Osteoblast (primary cell): ENCODE data around the gene TEKTIP1. TPM values are rescaled to one million over a fixed set of nuclear protein-coding genes. Genes with fewer than 3 reads are reported as not detected.
"Not testable (repeated sequence)": the region's sequence is repeated elsewhere in the genome, so short reads cannot be mapped to it uniquely, and the experiment has no call there.

Experiments
- DNase-seq: peaks from one replicate; pipeline ENCODE4 v3.0.0; 2011; ENCODE audit warnings: low spot score, mixed read lengths; ENCODE audit not compliant: insufficient read length; ENCODE audit errors: missing footprints
- H2AFZ ChIP-seq: 2 replicates; pipeline ENCODE4 v1.6.0; 2011; ENCODE audit warnings: mild to moderate bottlenecking, low read length
- H3K27ac ChIP-seq: 2 replicates; pipeline ENCODE4 v1.5.1; 2011; ENCODE audit warnings: mild to moderate bottlenecking, low read depth, low read length, moderate library complexity
- H3K27me3 ChIP-seq: 2 replicates; pipeline ENCODE4 v1.6.0; 2012; ENCODE audit warnings: mild to moderate bottlenecking, control low read depth, inconsistent platforms, low read length, moderate library complexity; ENCODE audit not compliant: insufficient read depth
- H3K36me3 ChIP-seq: 2 replicates; pipeline ENCODE4 v1.5.1; 2011; ENCODE audit warnings: mild to moderate bottlenecking, low read length, control low read depth, moderate library complexity; ENCODE audit not compliant: insufficient read depth
- H3K4me1 ChIP-seq: 2 replicates; pipeline ENCODE4 v1.5.1; 2011; ENCODE audit warnings: mild to moderate bottlenecking, low read length, control low read depth, moderate library complexity; ENCODE audit not compliant: insufficient read depth
- H3K4me2 ChIP-seq: 2 replicates; pipeline ENCODE4 v1.6.0; 2011; ENCODE audit warnings: mild to moderate bottlenecking, low read length; ENCODE audit not compliant: insufficient read depth
- H3K4me3 ChIP-seq: fragments of 200-600 bp; sonication (generic); 3 replicates; pipeline ENCODE4 v1.5.1; 2012; ENCODE audit warnings: mild to moderate bottlenecking, low read length, inconsistent platforms; ENCODE audit not compliant: insufficient read depth
- H3K79me2 ChIP-seq: 2 replicates; pipeline ENCODE4 v1.6.0; 2012; ENCODE audit warnings: mild to moderate bottlenecking, low read length, control low read depth, inconsistent platforms; ENCODE audit not compliant: insufficient read depth
- H3K9me3 ChIP-seq: 2 replicates; pipeline ENCODE4 v1.5.1; 2011; ENCODE audit warnings: low read depth, low read length, control low read depth
- H4K20me1 ChIP-seq: 2 replicates; pipeline ENCODE4 v1.6.0; 2012; ENCODE audit warnings: mild to moderate bottlenecking, low read length, control low read depth; ENCODE audit not compliant: insufficient read depth
- total RNA-seq: library from RNA; depleted of rRNA; stranded (reverse); fragments of >200 nt; gene quantifications from 2 replicates; pipeline ENCODE4 v1.2.3, GENCODE V29; 2012
- TF ChIP-seq, protein P1 (sequence below): IDR thresholded peaks from 2 replicates; pipeline ENCODE4 v1.5.1; 2011; ENCODE audit warnings: mild to moderate bottlenecking, low read depth, low read length, moderate library complexity; ENCODE audit errors: extremely low read depth

Gene TEKTIP1
- total RNA-seq, 1 donor, result not detected

DNA sequence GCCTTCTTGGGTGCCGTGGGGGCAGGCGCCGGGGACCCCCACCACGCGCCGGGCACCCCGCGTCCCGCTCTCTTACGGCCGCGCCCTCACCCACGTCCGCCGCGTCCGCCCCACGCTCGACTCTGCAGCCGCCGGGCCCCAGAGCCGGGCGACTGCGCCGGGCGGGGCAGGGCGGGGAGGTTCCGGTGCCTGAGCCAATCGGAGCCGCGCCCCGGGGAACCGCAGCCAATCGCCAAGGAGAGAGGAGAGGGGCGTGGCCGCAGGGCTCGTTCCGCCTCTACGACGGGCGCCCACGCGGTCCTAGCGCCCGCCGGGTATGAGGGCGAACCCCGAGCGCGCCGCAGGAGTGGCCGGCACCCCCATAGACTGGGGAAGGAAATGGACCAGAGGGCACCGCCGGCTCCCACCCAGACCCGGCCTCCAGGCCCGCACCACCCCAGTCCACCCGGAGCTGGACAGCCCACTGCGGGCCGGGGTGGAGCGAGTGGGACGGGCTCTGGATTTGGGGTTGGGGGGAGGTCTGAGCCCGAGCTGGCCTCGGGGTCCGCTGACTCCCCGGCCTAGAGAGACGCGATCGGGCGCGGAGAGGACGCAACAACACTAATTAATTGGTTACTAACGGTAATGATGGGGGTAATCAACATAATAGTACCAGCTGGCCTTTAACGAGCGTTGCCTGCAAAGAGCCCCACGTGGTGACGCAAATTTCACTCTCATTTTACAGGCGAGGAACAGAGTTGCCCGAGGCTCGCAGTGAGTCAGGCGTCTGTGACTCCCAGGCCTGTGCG lies 18.7 kb downstream of the TEKTIP1 start, which contains the start of gene MFSD12:
Gene MFSD12 (minus strand): TSS at position 126 of the 788 bp plus-strand sequence. CDS start 183 bp downstream, outside the sequence.
- H3K27me3 ChIP-seq, result no peaks in the 10 kb centered on the region
- H2AFZ ChIP-seq, result peak within 1 kb of the TSS; percentile 92
- peak within 1 kb of the TSS; percentile 95 for H3K4me2 ChIP-seq
- peaks cover 10% of the 10 kb centered on the region for H3K4me1 ChIP-seq
- TF ChIP-seq, protein P1, sequence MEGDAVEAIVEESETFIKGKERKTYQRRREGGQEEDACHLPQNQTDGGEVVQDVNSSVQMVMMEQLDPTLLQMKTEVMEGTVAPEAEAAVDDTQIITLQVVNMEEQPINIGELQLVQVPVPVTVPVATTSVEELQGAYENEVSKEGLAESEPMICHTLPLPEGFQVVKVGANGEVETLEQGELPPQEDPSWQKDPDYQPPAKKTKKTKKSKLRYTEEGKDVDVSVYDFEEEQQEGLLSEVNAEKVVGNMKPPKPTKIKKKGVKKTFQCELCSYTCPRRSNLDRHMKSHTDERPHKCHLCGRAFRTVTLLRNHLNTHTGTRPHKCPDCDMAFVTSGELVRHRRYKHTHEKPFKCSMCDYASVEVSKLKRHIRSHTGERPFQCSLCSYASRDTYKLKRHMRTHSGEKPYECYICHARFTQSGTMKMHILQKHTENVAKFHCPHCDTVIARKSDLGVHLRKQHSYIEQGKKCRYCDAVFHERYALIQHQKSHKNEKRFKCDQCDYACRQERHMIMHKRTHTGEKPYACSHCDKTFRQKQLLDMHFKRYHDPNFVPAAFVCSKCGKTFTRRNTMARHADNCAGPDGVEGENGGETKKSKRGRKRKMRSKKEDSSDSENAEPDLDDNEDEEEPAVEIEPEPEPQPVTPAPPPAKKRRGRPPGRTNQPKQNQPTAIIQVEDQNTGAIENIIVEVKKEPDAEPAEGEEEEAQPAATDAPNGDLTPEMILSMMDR, result no peak
- peaks cover 19% of the 10 kb centered on the region for H4K20me1 ChIP-seq
- peaks cover 39% of the 10 kb centered on the region for H3K79me2 ChIP-seq
- peak within 1 kb of the TSS; percentile 95 for H3K4me3 ChIP-seq
- peak; percentile 100 for DNase-seq
- H3K27ac ChIP-seq, result peak within 1 kb of the TSS; percentile 85
- no peaks in the 10 kb centered on the region for H3K36me3 ChIP-seq
- H3K9me3 ChIP-seq, result no peaks in the 10 kb centered on the region

DNA sequence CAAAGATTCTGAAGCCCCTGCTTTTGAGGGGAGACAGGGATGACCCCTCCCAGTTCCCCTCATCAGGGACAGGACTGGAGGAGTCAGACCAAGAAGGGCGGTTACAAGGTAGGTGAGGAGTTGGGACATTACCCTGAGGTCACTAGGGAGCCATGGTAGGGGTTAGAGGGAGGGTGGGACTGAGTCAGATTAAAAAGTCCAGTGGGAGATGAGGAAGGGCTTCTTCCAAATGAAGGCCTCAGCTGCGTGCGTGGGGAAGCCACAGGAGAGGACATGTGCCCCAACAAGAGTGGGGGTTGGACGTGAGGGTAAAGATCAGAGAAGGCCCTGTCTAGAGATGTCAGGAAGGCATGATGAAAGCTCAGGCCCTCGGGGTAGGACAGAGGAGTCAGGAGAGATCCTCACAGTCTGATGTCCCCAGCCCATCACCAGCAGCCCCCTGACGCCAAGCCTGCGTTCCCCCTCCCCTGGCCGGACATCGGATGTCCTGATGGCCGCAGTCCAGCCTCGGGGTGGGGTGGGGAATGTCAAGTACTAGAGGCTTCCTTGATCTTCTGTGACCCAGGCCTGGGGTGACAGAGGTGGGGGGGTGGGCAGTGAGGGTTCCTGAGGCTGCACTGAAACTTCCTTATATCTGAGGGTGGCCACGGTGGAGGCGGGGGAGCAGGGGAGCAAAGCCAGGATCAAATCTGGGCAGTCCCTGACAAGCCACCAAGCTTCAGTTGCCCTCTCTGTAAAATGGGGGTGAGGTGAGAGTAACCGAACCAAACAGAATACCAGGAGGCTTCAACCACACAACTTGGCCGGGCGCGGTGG lies 24.9 kb downstream of the TEKTIP1 start:
- DNase-seq, result peak; percentile 11
- H2AFZ ChIP-seq, result no peak overlapping the region
- H3K27me3 ChIP-seq, result no peaks in the 10 kb centered on the region
- TF ChIP-seq, protein P1, result no peak
- H3K27ac ChIP-seq, result no peak overlapping the region
- H3K4me3 ChIP-seq, result no peak overlapping the region
- H3K9me3 ChIP-seq, result no peaks in the 10 kb centered on the region
- H3K36me3 ChIP-seq, result no peaks in the 10 kb centered on the region
- H4K20me1 ChIP-seq, result no peaks in the 10 kb centered on the region
- H3K79me2 ChIP-seq, result no peaks in the 10 kb centered on the region
- H3K4me1 ChIP-seq, result no peaks in the 10 kb centered on the region
- no peak overlapping the region for H3K4me2 ChIP-seq

- Histone ChIP-seq H3K27ac (no peak overlapping the region), H3K79me2 (no peaks in the 10 kb centered on the region), H4K20me1 (no peaks in the 10 kb centered on the region), H3K36me3 (no peaks in the 10 kb centered on the region), H3K9me3 (no peaks in the 10 kb centered on the region), H3K27me3 (no peaks in the 10 kb centered on the region), H3K4me3 (no peak overlapping the region), H3K4me1 (no peaks in the 10 kb centered on the region), H2AFZ (no peak overlapping the region), H3K4me2 (no peak overlapping the region)
- TF ChIP-seq, protein P1, result no peak
- peak; percentile 81 for DNase-seq
These were observed 26.2 kb downstream of the TEKTIP1 start for GRCh38 chr19:3565139-3565538.

DNA sequence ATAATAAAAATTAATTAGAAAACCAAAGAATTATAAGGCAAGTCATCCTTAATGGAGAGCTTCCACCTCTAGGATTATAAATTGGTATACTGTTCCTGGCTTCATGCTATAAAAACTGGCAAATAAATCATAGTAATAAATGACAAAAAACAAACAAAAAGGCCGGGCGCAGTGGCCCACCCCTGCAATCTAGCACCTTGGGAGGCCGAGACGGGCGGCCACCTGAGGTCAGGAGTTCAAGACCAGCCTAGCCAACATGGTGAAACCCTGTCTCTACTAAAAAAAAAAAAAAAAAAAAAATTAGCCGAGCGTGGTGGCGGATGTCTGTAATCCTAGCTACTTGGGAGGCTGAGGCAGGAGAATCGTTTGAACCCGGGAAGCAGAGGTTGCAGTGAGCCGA lies 31.1 kb downstream of the TEKTIP1 start:
- H3K4me2 ChIP-seq, H3K4me3 ChIP-seq, H4K20me1 ChIP-seq, H3K36me3 ChIP-seq, H3K9me3 ChIP-seq, H3K4me1 ChIP-seq, DNase-seq, H2AFZ ChIP-seq, H3K79me2 ChIP-seq, H3K27ac ChIP-seq, H3K27me3 ChIP-seq: not testable (repeated sequence)
